ENCODE results near the gene RFC2. TPM values are rescaled to one million over a fixed set of nuclear protein-coding genes. Genes with fewer than 3 reads are reported as not detected.

RFC2 gene
- total RNA-seq, 1 experiment from 2014 or later: 73.6 TPM

- Histone ChIP-seq H2BK120ac (ENCODE audit: low read depth, low read length, poor library complexity, severe bottlenecking) (no peak overlapping the region), H3K23ac (ENCODE audit: insufficient read length, low read depth, low read length) (no peak overlapping the region), H4K8ac (replicated peaks; ENCODE audit: insufficient read length, low read depth, low read length) (no peak overlapping the region), H4K20me1 (ENCODE audit: control insufficient read depth, insufficient read depth, insufficient read length) (no peaks in the 10 kb centered on the region), H2BK12ac (ENCODE audit: insufficient read length, low read depth, low read length) (no peak overlapping the region), H2BK15ac (ENCODE audit: low read depth, low read length) (no peak overlapping the region), H2BK20ac (ENCODE audit: low read depth, low read length, poor library complexity, severe bottlenecking) (no peak overlapping the region), H3T11ph (ENCODE audit: low read length) (no peak overlapping the region), H3K27ac (ENCODE audit: insufficient read length, low read depth, low read length) (no peak overlapping the region), H2AK5ac (ENCODE audit: insufficient read length, low read length) (no peak overlapping the region), H3K9ac (ENCODE audit: extremely low read depth, insufficient read length, low read length) (no peak overlapping the region), H2BK5ac (ENCODE audit: insufficient read length, low read length) (no peak overlapping the region), H3K56ac (ENCODE audit: insufficient read length, low read depth, low read length) (no peak overlapping the region), H3K27me3 (ENCODE audit: insufficient read depth, low read length) (no peaks in the 10 kb centered on the region), H3K4me1 (ENCODE audit: insufficient read depth, low read length) (peaks cover 7% of the 10 kb centered on the region; the same call in 1 of the 2 replicates), H2AFZ (ENCODE audit: low read length) (no peak overlapping the region), H4K91ac (ENCODE audit: insufficient read length, low read depth, low read length) (no peak overlapping the region), H3K9me3 (ENCODE audit: control insufficient read depth, low read depth, low read length) (no peaks in the 10 kb centered on the region), H3K79me1 (ENCODE audit: insufficient read depth, low read depth, low read length, poor library complexity, severe bottlenecking) (peaks cover under 1% of the 10 kb centered on the region), H3K23me2 (ENCODE audit: insufficient read length, low read depth, low read length, poor library complexity, severe bottlenecking) (no peaks in the 10 kb centered on the region), H3K79me2 (ENCODE audit: insufficient read depth, low read length) (peaks cover 15% of the 10 kb centered on the region; the same call in 1 of the 2 replicates), H3K14ac (ENCODE audit: insufficient read depth, low read length) (no peak overlapping the region), H4K5ac (ENCODE audit: insufficient read length, low read depth, low read length) (no peak overlapping the region), H3K18ac (ENCODE audit: insufficient read length, low read depth, low read length) (no peak overlapping the region), H3K4ac (ENCODE audit: low read depth, low read length) (no peak overlapping the region), H3K4me2 (ENCODE audit: insufficient read depth, insufficient read length, low read length) (no peak overlapping the region)
- Mint-ChIP-seq H3K4me1 (peaks cover 22 to 23% of the 10 kb centered on the region in 2 experiments), H3K27me3 (ENCODE audit: low read depth) (no peaks in the 10 kb centered on the region), H3K9me3 (0 out of 5 replicates have a peak, but pooled peaks cover 0 to 3% of the 10 kb centered on the region in 2 experiments), H3K27ac (peak overlapping the region in 2 of 3 experiments; percentile 16 to 70; a peak in 1 of 7 replicates), H3K36me3 (ENCODE audit: insufficient read depth in 1 of 3, low read depth in 3 of 3) (peaks cover 8 to 14% (median 12%) of the 10 kb centered on the region in 3 experiments; a peak in 6 of 7 replicates), H3K4me3 (no peak overlapping the region)
- DNase-seq: no peak
- no peak for TF ChIP-seq CTCF (conservative IDR thresholded peaks at IDR 0.05)
- no CpG with 5 or more reads among the region's 15 CpGs for WGBS (ENCODE audit: extremely low coverage, insufficient read length, low lambda C conversion rate)
These were observed 43.5 kb upstream of the RFC2 start for GRCh38 chr7:74297516-74298233.

Data from H9 (cell line).